ENCODE results near the gene CPSF4. TPM values are rescaled to one million over a fixed set of nuclear protein-coding genes. Genes with fewer than 3 reads are reported as not detected.

The CPSF4 gene
- polyA plus RNA-seq, 1 donor from 2014 or later = 209 TPM

- H3K36me3 ChIP-seq (ENCODE audit: insufficient read depth, low read length) = no peaks in the 10 kb centered on the region
- no peak overlapping the region for H3K27ac ChIP-seq (ENCODE audit: low read length)
- H3K27me3 ChIP-seq (ENCODE audit: insufficient read depth, low read depth, low read length) = no peaks in the 10 kb centered on the region
- H3K9ac ChIP-seq (ENCODE audit: low read length) = no peak overlapping the region
- TF ChIP-seq MXI1 (conservative IDR thresholded peaks at IDR 0.05; ENCODE audit: poor library complexity, severe bottlenecking) (no peak), EZH2 (IDR thresholded peaks at IDR 0.05; ENCODE audit: borderline replicate concordance, insufficient read depth, low read length, poor library complexity, severe bottlenecking) (no peak), REST (IDR thresholded peaks at IDR 0.05; ENCODE audit: borderline replicate concordance) (no peak), POLR2AphosphoS5 (IDR thresholded peaks at IDR 0.05) (no peak), TAF1 (IDR thresholded peaks at IDR 0.05; ENCODE audit: low read depth) (no peak), SMC3 (conservative IDR thresholded peaks at IDR 0.05; ENCODE audit: poor library complexity) (no peak), CTCF (IDR thresholded peaks at IDR 0.05; ENCODE audit: poor library complexity, severe bottlenecking) (no peak), EP300 (conservative IDR thresholded peaks at IDR 0.05; ENCODE audit: poor library complexity, severe bottlenecking) (no peak), RAD21 (conservative IDR thresholded peaks at IDR 0.05) (no peak)
- H4K20me1 ChIP-seq (ENCODE audit: insufficient read depth) = no peaks in the 10 kb centered on the region
- no peaks in the 10 kb centered on the region for H3F3A ChIP-seq (ENCODE audit: insufficient read depth, low read length, poor library complexity, severe bottlenecking)
- no peak overlapping the region for H3K4me3 ChIP-seq (ENCODE audit: low read length)
- H3K9me3 ChIP-seq (ENCODE audit: low read length) = no peaks in the 10 kb centered on the region
- peaks cover 23% of the 10 kb centered on the region for H3K79me2 ChIP-seq (replicated peaks; ENCODE audit: insufficient read depth, low read length)
- no peak overlapping the region for H2AFZ ChIP-seq (ENCODE audit: low read depth, low read length)
- H3K4me2 ChIP-seq (ENCODE audit: low read length) = no peak overlapping the region
- no peaks in the 10 kb centered on the region for H3K9me2 ChIP-seq (ENCODE audit: insufficient read depth, low read length)
Observed at GRCh38 chr7:99402854-99403253, 35.9 kb upstream of the CPSF4 start.

- H3K9me2 ChIP-seq (ENCODE audit: insufficient read depth, low read length) = no peaks in the 10 kb centered on the region
- no peak overlapping the region for H3K4me3 ChIP-seq (ENCODE audit: low read length)
- no peaks in the 10 kb centered on the region for H3K36me3 ChIP-seq (ENCODE audit: insufficient read depth, low read length)
- no peak overlapping the region for H3K27ac ChIP-seq (ENCODE audit: low read length)
- peaks cover 31% of the 10 kb centered on the region for H3K79me2 ChIP-seq (replicated peaks; ENCODE audit: insufficient read depth, low read length)
- H3K4me2 ChIP-seq (ENCODE audit: low read length) = no peak overlapping the region
- no peak overlapping the region for H3K9ac ChIP-seq (ENCODE audit: low read length)
- H3K9me3 ChIP-seq (ENCODE audit: low read length) = no peaks in the 10 kb centered on the region
- no peak overlapping the region for H2AFZ ChIP-seq (ENCODE audit: low read depth, low read length)
- no peaks in the 10 kb centered on the region for H3F3A ChIP-seq (ENCODE audit: insufficient read depth, low read length, poor library complexity, severe bottlenecking)
- no peaks in the 10 kb centered on the region for H3K27me3 ChIP-seq (ENCODE audit: insufficient read depth, low read depth, low read length)
- TF ChIP-seq CTCF (IDR thresholded peaks at IDR 0.05; ENCODE audit: poor library complexity, severe bottlenecking) = no peak
- no peak for TF ChIP-seq MXI1 (conservative IDR thresholded peaks at IDR 0.05; ENCODE audit: poor library complexity, severe bottlenecking)
- no peak for TF ChIP-seq REST (IDR thresholded peaks at IDR 0.05; ENCODE audit: borderline replicate concordance)
- H4K20me1 ChIP-seq (ENCODE audit: insufficient read depth) = no peaks in the 10 kb centered on the region
Observed at GRCh38 chr7:99403764-99404163, 35.0 kb upstream of the CPSF4 start.

Data from neural cell (in vitro differentiated cells).